ENCODE results near the gene ZNF563. TPM values are rescaled to one million over a fixed set of nuclear protein-coding genes. Genes with fewer than 3 reads are reported as not detected.

ZNF563 gene
- total and polyA plus RNA-seq, 2 experiments from 2014 or later, result 4.0 to 6.8 TPM

DNA sequence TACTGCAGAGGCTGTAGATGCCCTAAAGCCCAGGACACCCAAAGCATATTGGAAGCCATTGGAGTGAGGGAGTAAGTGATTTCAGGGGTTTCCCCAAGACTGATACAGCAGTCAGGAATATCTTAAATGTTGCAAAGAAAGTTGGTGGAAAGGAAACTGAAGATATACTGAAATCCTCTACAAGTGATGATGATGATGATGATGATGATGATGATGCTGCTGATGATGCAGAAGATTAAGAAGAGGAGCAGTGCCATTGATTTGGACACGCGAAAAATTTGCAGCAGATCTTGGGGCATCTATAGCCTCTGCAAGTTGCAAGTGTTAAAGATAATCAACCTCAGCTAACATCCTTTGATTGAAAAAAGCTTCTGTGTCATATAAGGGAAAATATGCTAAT lies 62.6 kb downstream of the ZNF563 start:
- H3K36me3 ChIP-seq (replicated peaks; ENCODE audit: insufficient read depth, low read depth), result peaks cover 19% of the 10 kb centered on the region
- WGBS (ENCODE audit: low lambda C conversion rate, missing lambda C conversion rate), result 100% methylated on average over 2 of the region's 2 CpGs
- H3K27me3 ChIP-seq, result no peaks in the 10 kb centered on the region
- H3K9me2 ChIP-seq (replicated peaks; ENCODE audit: insufficient read depth), result no peaks in the 10 kb centered on the region
- no peak overlapping the region for H3K27ac ChIP-seq
- no peak for DNase-seq (ENCODE audit: low spot score)
- peaks cover 75% of the 10 kb centered on the region for H3K9me3 ChIP-seq (ENCODE audit: low read depth)
- H3K4me3 ChIP-seq, result no peak overlapping the region
- H3K4me1 ChIP-seq (ENCODE audit: insufficient read depth), result no peaks in the 10 kb centered on the region
- TF ChIP-seq EZH2phosphoT487 (IDR thresholded peaks at IDR 0.05; ENCODE audit: low read depth, severe bottlenecking, unreplicated experiment) (no peak), EZH2 (IDR thresholded peaks at IDR 0.05; ENCODE audit: borderline replicate concordance) (no peak)
- TF ChIP-seq, protein P1, sequence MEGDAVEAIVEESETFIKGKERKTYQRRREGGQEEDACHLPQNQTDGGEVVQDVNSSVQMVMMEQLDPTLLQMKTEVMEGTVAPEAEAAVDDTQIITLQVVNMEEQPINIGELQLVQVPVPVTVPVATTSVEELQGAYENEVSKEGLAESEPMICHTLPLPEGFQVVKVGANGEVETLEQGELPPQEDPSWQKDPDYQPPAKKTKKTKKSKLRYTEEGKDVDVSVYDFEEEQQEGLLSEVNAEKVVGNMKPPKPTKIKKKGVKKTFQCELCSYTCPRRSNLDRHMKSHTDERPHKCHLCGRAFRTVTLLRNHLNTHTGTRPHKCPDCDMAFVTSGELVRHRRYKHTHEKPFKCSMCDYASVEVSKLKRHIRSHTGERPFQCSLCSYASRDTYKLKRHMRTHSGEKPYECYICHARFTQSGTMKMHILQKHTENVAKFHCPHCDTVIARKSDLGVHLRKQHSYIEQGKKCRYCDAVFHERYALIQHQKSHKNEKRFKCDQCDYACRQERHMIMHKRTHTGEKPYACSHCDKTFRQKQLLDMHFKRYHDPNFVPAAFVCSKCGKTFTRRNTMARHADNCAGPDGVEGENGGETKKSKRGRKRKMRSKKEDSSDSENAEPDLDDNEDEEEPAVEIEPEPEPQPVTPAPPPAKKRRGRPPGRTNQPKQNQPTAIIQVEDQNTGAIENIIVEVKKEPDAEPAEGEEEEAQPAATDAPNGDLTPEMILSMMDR (IDR thresholded peaks at IDR 0.05; ENCODE audit: poor library complexity), result no peak
- no peaks in the 10 kb centered on the region for H4K20me1 ChIP-seq (ENCODE audit: insufficient read depth, poor library complexity, severe bottlenecking)
- H3K79me2 ChIP-seq, result peaks cover 8% of the 10 kb centered on the region
- H2AFZ ChIP-seq, result no peak overlapping the region
- no peak overlapping the region for H3K4me2 ChIP-seq

Small RNA genes lying within 50 kb of the gene (small RNA-seq; reads per million reads assigned to genes)
- not detected for gene RPS29P23

Other genes with a start within 250 kb of the ZNF563 start
- 4.7 and 5.3 TPM in 2 replicates for gene ZNF20, start 193.3 kb downstream of the ZNF563 start, total RNA-seq
- gene ZNF20, start 193.3 kb downstream of the ZNF563 start, polyA plus RNA-seq, result 1.2 and 2.4 TPM in 2 replicates
- 9.7 and 10.3 TPM in 2 replicates for gene ZNF625, start 176.9 kb downstream of the ZNF563 start, total RNA-seq
- 1.8 and 2.3 TPM in 2 replicates for gene ZNF625, start 176.9 kb downstream of the ZNF563 start, polyA plus RNA-seq
- gene ZNF136, start 170.5 kb downstream of the ZNF563 start, total RNA-seq, result 9.2 and 10.0 TPM in 2 replicates
- gene ZNF136, start 170.5 kb downstream of the ZNF563 start, polyA plus RNA-seq, result 5.3 and 7.1 TPM in 2 replicates
- 10.9 and 11.7 TPM in 2 replicates for gene ZNF44, start 38.8 kb downstream of the ZNF563 start, total RNA-seq
- 9.9 and 10.0 TPM in 2 replicates for gene ZNF44, start 38.8 kb downstream of the ZNF563 start, polyA plus RNA-seq
- 3.6 and 5.9 TPM in 2 replicates for gene ZNF442, start 32.0 kb upstream of the ZNF563 start, total RNA-seq
- gene ZNF442, start 32.0 kb upstream of the ZNF563 start, polyA plus RNA-seq, result 1.3 and 4.4 TPM in 2 replicates
- gene ZNF799, start 67.6 kb upstream of the ZNF563 start, total RNA-seq, result 4.9 and 7.1 TPM in 2 replicates
- gene ZNF799, start 67.6 kb upstream of the ZNF563 start, polyA plus RNA-seq, result 2.6 and 3.8 TPM in 2 replicates
- gene ZNF443, start 107.4 kb upstream of the ZNF563 start, total RNA-seq, result 6.0 and 7.5 TPM in 2 replicates
- gene ZNF443, start 107.4 kb upstream of the ZNF563 start, polyA plus RNA-seq, result 1.9 and 3.2 TPM in 2 replicates
- 2.2 and 4.0 TPM in 2 replicates for gene ZNF709, start 151.2 kb upstream of the ZNF563 start, total RNA-seq
- 0.63 and 1.0 TPM in 2 replicates for gene ZNF709, start 151.2 kb upstream of the ZNF563 start, polyA plus RNA-seq
- 9.2 and 10.7 TPM in 2 replicates for gene ZNF564, start 217.8 kb upstream of the ZNF563 start, total RNA-seq
- gene ZNF564, start 217.8 kb upstream of the ZNF563 start, polyA plus RNA-seq, result 5.0 and 6.1 TPM in 2 replicates